Measurements from ENCODE around the gene IRF2. TPM values are rescaled to one million over a fixed set of nuclear protein-coding genes. Genes with fewer than 3 reads are reported as not detected.
"Not testable (repeated sequence)": the region's sequence is repeated elsewhere in the genome, so short reads cannot be mapped to it uniquely, and the experiment has no call there.

IRF2 gene
- total RNA-seq, 1 experiment from 2014 or later, result 6.1 TPM

DNA sequence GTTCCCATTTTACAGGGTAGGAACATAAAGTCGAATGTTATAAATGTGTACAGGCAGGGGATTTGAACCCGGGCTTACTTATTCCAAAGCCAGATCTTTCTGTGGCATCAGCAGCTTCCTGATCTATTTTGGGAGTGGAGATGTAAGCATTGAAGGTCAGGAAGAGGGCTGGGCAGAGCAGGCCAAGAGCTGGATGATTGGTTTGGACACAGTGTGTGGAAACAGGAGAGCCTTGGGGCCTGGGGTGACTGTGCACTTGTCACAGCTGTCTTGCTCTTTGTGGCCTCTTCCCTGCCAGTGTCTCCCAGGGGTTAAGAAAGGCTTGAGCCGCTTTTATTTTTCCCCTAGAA, 128.8 kb downstream of the IRF2 start:
- H3K36me3 ChIP-seq, result no peaks in the 10 kb centered on the region
- no peaks in the 10 kb centered on the region for H3K27me3 ChIP-seq
- no peak overlapping the region for H3K27ac ChIP-seq
- H3K4me3 ChIP-seq, result no peak overlapping the region
- DNase-seq, result peak in 1 of 2 experiments; percentile 29
- no peaks in the 10 kb centered on the region for H3K9me3 ChIP-seq (replicated peaks)
- no peaks in the 10 kb centered on the region for H3K4me1 ChIP-seq

DNA sequence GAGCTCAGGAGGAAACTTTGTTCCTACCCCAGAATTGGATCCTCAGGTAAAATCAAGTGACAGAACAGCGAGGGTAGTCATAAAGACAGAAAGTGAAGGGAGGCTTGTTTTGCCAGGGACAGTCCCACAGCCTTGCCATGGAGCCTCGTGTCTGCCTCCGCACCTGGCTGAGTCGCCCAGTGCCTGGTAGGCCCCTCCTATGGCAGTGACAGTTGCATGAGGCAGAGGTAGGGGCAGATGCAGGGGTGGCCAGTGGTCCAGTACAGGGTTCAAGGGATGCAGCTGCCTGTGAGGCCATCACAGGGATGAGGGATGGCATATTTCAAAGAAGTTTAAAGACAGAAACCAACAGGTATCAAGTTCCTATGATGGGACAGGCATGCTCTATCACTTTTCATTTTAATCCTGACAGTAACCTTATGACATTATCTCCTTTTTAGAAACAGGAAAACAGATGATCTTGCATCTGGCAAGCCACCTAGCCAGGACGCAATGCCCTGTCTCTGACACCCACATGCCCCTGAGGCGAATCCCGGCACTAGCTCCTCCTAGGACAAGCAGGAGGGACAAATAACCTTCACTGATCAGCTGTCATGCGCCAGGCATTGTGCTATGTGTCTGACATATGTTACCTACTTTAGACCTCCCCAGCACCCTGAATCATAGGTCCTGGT, 129.3 kb downstream of the IRF2 start:
- no peak overlapping the region for H3K27ac ChIP-seq

DNA sequence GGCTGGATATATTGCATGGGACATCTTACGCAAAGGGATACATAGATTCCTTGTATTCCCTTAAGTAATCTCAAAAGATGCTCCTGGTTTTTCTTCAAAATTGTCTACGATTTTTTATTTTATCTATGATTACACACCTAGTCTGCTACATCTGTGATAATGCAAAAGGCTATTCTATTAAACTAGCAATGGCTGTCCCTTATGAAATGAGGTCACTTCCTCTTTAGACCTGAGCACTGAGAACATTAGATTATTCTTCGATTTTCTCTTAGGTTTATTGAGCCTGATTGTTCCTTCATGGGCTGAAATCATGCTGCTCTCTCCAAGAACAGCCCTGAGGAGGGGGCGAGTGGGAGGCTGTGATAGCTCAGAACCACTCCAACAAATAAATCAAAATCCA, 129.9 kb downstream of the IRF2 start:
- Histone ChIP-seq H3K27ac (no peak overlapping the region), H3K4me3 (no peak overlapping the region), H3K27me3 (no peaks in the 10 kb centered on the region), H3K4me1 (no peaks in the 10 kb centered on the region), H3K36me3 (no peaks in the 10 kb centered on the region), H3K9me3 (replicated peaks) (no peaks in the 10 kb centered on the region)
- no peak for DNase-seq

More for the DNA sequence above, 129.3 kb downstream of the IRF2 start:
- no peaks in the 10 kb centered on the region for H3K9me3 ChIP-seq (replicated peaks)
- no peaks in the 10 kb centered on the region for H3K36me3 ChIP-seq
- DNase-seq, result no peak
- H3K4me1 ChIP-seq, result no peaks in the 10 kb centered on the region
- H3K27me3 ChIP-seq, result no peaks in the 10 kb centered on the region
- no peak overlapping the region for H3K4me3 ChIP-seq

DNA sequence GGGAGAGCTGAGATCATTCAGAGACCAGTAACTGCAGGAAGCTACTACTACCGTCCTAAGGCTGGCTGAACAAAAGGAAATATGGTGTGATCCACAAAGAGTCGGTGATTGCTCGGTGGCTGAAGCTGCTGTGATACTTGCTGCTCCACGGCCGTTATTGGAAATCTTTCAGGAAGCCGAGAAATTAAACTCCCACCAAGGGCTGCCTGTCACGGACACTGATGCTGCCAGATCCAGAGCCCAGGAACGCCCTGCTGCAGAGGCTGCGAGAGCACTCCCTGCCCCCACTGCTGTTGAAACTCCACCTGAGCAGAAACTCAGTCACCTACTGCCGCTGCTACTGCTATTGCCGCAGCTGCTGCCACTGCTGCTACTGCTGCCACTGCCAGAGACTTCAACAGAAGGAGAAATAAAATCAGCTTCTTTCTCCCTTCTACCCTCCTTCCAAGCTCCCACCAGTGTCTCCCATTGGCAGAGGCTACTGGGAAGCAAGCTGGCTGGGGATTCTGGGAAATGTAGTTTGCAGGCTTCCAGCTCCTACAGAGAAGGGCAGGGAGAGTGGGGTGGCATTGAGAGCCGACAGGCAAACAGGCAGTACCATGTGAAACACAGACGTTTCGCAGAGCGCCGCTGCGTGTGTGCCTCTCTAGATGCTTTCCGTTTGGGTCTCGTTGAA, 130.7 kb downstream of the IRF2 start:
- H3K4me3 ChIP-seq, result peak overlapping the region; percentile 59
- H3K27ac ChIP-seq, result no peak overlapping the region
- H3K9me3 ChIP-seq (replicated peaks), result no peaks in the 10 kb centered on the region
- H3K4me1 ChIP-seq, result no peaks in the 10 kb centered on the region
- DNase-seq, result peak; percentile 41 to 66
- H3K27me3 ChIP-seq, result no peaks in the 10 kb centered on the region
- no peaks in the 10 kb centered on the region for H3K36me3 ChIP-seq

DNA sequence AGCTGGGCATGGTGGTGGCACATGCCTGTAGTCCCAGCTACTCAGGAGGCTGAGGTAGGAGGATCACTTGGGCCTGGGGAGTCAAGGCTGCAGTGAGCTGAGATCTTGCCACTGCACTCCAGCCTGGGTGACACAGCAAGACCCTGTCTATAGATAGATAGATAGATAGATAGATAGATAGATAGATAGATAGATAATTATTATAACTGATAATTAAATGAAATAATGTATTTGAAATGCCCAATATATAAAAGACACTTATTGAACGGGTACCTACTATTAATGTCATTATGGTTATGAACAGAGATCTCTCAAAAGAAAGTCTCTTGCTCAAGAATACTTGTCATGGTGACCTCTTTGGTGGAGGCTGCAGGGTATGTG, 131.5 kb downstream of the IRF2 start:
- not testable (repeated sequence) for DNase-seq, H3K27ac ChIP-seq, H3K4me3 ChIP-seq

DNA sequence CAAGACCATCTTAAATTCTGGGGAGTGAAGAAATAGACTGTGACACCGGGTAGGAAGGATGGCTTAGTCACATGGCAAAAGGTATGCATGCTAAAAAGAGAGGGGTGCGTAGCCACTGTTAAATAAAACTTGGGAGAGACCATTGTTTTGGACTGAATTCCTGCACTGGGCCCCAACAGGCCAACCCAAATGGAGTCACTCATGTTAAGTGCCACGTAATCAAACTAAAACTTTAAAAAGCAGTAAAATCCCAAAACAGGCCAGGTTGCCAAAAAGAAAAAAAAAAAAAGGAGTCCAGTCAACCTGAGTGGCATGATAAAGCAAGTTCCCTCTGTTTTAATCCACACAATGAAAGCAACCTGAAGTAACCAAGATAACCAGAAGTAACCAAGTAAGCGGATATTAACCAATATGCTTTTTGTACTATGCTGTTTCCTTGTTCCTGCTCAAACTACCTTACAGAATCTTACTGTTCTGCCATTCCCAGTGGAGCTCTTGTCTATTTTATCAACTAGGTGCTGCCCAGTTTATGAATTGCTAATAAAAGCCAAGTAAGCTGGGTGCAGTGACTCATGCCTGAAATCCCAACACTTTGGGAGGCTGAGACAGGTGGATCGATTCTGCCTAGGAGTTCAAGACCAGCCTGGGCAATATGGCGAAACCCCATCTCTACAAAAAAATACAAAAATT, 132.0 kb downstream of the IRF2 start:
- Histone ChIP-seq H3K27me3 (no peaks in the 10 kb centered on the region), H3K27ac (no peak overlapping the region), H3K4me3 (no peak overlapping the region), H3K36me3 (no peaks in the 10 kb centered on the region), H3K4me1 (no peaks in the 10 kb centered on the region), H3K9me3 (replicated peaks) (no peaks in the 10 kb centered on the region)
- DNase-seq, result no peak

More for the DNA sequence above, 131.5 kb downstream of the IRF2 start:
- H3K27me3 ChIP-seq; H3K9me3 ChIP-seq (replicated peaks); H3K36me3 ChIP-seq; H3K4me1 ChIP-seq: not testable (repeated sequence)

DNA sequence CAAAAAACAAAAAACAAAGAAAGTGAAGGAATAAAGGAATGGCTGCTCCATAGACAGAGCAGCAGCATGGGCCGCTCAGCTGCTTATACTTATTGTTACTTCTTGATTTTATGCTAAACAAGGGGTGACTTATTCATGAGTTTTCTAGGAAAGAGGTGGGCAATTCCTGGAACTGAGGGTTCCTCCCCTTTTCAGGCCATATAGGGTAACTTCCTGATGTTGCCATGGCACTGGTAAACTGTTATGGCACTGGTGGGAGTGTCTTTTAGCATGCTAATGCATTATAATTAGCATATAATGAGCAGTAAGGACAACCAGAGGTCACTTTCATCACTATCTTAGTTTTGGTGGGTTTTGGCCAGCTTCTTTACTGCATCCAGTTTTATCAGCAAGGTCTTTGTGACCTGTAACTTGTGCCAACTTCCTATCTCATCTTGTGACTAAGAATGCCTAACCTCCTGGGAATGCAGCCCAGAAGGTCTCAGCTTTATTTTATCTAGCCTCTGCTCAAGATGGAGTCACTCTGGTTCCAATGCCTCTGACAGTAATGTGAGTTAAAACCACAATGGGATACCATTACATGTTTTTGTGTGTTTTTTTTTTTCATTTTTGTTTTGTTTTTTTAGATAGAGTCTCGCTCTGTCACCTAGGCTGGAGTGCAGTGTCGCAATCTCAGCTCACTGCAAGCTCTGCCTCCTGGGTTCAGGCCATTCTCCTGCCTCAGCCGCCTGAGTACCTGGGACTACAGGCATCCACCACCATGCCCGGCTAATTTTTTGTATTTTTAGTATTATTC, 134.8 kb downstream of the IRF2 start:
- not testable (repeated sequence) for H3K27ac ChIP-seq; H3K4me3 ChIP-seq; H3K9me3 ChIP-seq (replicated peaks); H3K4me1 ChIP-seq; H3K27me3 ChIP-seq; H3K36me3 ChIP-seq; DNase-seq

DNA sequence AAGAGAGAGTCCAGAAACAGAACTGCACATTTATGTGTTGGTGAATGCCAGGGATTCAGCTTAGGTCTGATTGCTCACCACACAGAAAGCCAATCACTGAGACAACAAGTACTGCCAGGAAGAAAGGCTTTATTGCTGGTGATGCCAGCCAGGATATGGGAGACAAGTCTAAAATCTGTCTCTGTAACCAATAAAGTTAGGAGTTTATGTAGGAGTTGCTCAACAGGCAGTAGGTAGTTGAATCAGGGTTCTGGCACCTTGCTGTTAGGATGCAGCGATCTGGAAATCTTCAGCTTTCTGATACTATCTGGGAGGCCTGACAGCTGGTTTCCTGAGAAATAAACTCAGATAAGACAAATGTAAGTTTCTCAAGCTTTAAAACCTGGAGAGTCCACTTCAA, 136.4 kb downstream of the IRF2 start:
- Histone ChIP-seq H3K4me3 (no peak overlapping the region), H3K27ac (no peak overlapping the region), H3K27me3 (no peaks in the 10 kb centered on the region), H3K9me3 (replicated peaks) (no peaks in the 10 kb centered on the region), H3K36me3 (no peaks in the 10 kb centered on the region), H3K4me1 (no peaks in the 10 kb centered on the region)
- DNase-seq, result no peak

Other genes with a start within 250 kb of the IRF2 start
- gene CASP3, start 174.9 kb upstream of the IRF2 start, total RNA-seq (2014; rRNA removed; shearing (Covaris generic)), result 37.9 and 44.0 TPM in 2 replicates
- gene PRIMPOL, start 175.2 kb upstream of the IRF2 start, total RNA-seq (2014; rRNA removed; shearing (Covaris generic)), result 19.0 and 24.7 TPM in 2 replicates